Activated CD4-positive, alpha-beta T cell treated with anti-CD3 and anti-CD28 coated beads, Interleukin-2, amount 50 U/mL, for 16 hours (primary cell): ENCODE data around the gene RCOR2.

ENCODE experiments used
- DNase-seq: peaks from one replicate; pipeline ENCODE4 v3.0.0-alpha.2; 2020

RCOR2 gene

GRCh38 chr11:63922673-63923192 is 5.8 kb upstream of the RCOR2 start:
- no peak for DNase-seq

GRCh38 chr11:63920939-63921417 is 4.0 kb upstream of the RCOR2 start:
- peak; percentile 23 for DNase-seq

- DNase-seq: no peak
Measured at GRCh38 chr11:63920126-63920938, 3.4 kb upstream of the RCOR2 start.

GRCh38 chr11:63919267-63920125 is 2.5 kb upstream of the RCOR2 start:
- no peak for DNase-seq

DNA sequence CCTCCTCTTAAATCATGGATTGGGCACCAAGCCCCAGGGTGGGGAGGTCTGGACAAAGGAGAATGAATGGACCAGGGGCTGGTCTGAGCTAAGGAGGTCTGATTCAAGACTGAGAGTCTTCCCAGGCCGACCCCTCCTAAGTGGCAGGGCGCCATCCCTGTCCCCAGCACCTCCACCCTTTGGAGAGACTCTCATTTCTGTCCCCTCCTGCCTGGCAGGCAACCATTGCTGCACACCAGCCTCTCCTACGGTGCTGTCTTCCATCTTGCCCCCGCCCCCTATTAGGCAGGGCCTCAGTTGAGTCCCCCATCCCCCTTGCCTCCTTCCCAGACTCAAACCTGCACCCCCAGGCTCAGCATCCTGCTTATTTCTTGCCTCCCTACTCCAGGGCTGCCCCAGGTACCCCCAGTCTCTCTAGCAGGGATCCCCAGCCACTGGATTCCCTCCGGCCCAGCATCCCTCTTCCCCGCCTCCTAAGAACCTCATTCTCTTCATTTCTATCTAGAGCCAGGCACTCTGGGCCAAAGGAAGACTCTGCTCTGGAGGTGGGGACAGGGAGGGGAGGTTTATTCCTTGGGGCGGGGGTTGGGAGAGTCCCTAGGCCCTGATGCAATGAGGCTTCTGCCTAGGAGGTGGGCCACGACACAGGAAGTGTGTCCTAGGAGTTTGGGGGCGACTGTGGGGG is 1.7 kb upstream of the RCOR2 start:
- no peak for DNase-seq

- peak; percentile 11 for DNase-seq
Measured at GRCh38 chr11:63917692-63918506, 935 bp upstream of the RCOR2 start.

DNA sequence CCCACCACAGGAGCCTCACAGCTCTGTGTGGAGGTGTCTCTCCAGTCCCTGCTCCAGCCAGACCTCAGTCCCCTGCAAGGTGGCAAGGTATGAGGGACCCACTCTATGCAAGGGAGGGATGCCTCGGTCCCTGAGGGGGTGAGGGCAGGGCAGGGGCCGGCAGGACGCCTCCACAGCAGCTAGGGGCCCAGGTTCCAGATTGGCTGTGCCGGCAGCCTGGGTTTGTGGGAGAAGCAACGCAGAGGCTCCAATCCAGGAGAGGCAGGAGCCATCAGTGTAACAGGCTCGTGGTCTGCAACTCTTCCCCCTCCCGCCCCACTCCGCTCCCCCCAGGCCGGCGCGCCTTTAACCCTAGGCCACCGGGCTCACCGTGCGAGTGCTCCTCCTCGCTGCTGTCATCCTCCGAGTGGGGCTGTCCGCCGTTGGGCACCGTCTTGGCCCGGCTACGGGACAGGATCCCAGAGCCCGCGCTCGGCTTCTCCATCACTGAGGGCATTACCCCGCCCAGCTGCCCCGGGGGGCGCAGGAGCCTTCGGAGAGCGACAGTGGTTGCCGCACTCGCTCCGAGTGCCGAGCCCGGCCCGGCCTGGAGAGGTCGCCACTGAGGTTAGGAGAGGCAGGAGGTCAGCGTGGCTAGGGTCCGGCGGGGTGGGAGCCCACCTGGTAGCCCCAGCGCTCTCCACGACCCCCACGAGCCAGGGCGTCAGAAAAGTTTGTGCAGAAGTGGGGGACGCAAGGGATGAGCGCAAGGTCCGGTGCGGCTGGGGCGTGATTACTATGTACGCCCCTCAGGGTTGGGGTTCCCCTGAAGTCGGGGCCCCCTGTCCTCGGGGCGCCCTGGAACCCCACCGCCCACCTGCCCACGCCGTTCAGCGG is 765 bp downstream of the RCOR2 start:
- peak; percentile 25 for DNase-seq

GRCh38 chr11:63914896-63915691 is 1.9 kb downstream of the RCOR2 start:
- no peak for DNase-seq

DNA sequence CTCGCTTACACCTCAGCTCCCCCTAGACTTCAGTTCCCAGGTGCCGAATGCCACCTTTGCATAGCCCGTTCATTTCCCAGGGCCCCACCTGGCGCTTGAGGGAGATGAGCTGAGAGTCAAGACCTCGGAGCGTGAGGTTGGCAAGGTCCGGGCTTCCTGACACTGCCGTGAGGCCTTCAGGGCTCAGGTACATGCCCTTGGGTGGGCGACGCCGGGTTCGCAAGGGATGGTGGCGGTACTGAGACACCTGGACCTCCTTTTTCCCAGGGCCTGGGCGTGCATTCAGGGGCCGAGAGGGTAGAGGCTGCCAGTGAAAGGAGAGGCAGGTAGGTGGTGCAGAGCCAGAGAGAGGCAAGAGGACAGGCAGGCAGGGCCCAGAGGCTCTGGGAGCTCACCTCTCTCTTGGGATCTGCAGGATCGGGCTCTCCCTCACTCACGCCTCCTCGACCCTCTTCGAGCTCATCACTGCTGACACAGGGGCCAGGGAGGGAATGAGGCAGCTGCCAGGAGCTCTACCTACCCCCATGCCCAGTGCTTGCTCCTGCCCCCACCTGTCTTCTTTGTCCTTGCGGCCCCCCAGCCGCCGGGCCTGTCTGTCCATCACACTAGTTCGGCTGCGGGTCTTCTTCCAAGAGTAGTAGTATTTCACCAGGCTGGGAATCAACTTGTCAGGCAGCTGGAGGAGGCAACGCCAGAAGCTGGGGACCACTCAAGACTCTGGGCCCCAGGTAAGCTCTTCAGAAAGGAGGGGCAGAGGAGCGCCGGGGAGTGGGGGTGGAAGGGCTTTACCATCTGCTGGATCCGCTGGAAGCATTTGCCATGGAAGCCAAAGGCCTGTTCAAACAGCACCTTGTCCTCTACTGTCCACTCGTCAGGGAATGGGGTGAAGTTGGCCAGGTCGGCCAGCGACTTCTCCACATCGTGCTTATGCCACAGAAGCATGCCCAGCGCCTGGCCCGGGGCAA is 2.8 kb downstream of the RCOR2 start:
- no peak for DNase-seq

DNA sequence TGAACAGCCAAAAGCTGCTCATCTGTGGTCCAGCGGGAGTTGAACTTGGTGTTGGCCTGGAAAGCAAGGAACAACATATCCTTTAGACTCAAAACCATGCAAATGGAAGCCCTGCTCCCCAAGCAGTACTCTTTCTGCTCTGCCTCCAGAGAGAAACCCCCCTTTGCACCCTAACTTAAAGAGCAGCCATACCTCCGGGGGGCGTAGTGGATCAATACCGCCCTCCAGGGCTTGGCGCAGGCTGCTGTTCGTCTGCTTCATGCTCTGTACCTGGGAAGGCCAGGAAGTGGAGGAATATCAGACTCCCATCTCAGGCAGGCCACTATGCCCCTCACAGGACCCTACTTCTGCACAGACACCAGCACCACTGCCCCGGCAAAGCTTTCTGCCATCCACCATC is 4.3 kb downstream of the RCOR2 start:
- DNase-seq: no peak

DNA sequence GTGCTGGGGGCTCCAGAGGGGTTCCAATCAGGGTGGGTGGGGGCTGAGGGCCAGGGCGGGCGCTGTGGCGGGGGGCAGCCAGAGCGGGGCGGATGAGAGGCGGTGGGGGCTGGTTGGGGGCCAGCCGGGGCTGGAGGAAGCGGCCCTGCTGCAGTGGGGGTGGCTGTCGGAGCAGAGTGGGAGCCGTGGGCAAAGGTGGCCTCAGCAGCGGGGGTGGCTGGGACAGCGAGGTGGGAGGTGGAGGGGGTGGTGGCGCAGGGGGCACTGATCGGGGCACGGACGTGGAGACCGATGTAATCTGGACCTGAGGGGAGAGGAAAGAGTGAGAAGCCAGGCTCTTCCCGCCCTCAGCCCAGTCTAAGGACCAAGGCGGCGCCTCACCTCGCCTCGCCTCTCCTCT is 5.1 kb downstream of the RCOR2 start:
- no peak for DNase-seq

DNA sequence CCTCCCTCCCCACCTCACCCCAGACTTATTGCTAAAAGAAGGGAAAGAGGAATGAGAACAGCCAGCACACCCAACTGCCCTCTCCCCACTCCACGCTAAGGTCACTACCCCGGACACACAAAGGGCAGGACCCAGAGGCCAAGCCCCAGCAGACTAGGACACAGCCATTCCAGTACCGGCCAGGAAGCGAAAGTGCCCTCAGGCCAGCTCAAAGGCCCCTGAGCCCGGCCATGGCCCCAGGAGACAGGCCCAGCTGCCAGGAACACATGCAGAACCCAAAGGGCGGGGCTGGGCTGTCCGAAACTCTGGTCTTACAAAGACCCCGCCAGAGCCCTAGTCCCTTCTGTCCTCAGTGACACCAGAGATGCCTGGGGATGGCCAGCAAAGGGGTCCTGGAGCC is 5.5 kb downstream of the RCOR2 start:
- DNase-seq: no peak

DNA sequence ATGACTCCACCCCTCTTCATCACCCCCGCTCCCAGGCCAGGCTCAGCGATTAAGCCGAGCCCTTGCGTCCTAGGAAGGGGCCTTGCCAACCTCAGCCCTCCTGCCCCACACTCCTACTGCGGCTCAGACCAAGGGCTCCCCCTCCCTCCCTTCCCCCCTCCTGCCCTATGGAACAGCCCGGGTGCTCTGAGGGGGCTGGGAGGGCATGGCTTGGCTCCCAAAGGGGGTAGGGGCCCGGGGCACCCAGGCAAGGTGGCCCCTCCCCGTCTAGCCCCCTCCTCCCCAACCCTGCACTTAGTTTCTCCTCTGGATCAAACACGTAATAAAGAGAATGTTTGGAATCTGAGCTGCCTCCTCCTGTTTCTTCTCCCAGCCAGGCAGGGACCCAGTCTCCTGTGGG is 6.3 kb downstream of the RCOR2 start:
- DNase-seq: no peak

GRCh38 chr11:63909591-63910506 is 7.1 kb downstream of the RCOR2 start:
- no peak for DNase-seq

- no peak for DNase-seq
Measured at GRCh38 chr11:63908631-63909401, 8.1 kb downstream of the RCOR2 start.

- DNase-seq: no peak
Measured at GRCh38 chr11:63907808-63908530, 9.0 kb downstream of the RCOR2 start.
